HepG2 (cell line): ENCODE results near the gene NPIPB6. TPM values are rescaled to one million over a fixed set of nuclear protein-coding genes. Genes with fewer than 3 reads are reported as not detected.

Experiments
- ELF4 ChIP-seq: sonication (generic); formaldehyde crosslinking; IDR thresholded peaks from 2 replicates; pipeline ENCODE4 v1.5.0; 2020; ENCODE audit warnings: missing genetic modification reagents, mild to moderate bottlenecking, moderate library complexity, borderline replicate concordance
- FOXO1 ChIP-seq: sonication (generic); formaldehyde crosslinking; IDR thresholded peaks from 2 replicates; pipeline ENCODE4 v1.4.0; 2020; ENCODE audit warnings: missing genetic modification reagents
- HOXA3 ChIP-seq: sonication (generic); formaldehyde crosslinking; IDR thresholded peaks from 2 replicates; pipeline ENCODE4 v1.5.0; 2020; ENCODE audit warnings: missing genetic modification reagents
- ISL2 ChIP-seq: sonication (generic); formaldehyde crosslinking; IDR thresholded peaks from 2 replicates; pipeline ENCODE4 v1.5.0; 2020; ENCODE audit warnings: missing genetic modification reagents
- KLF11 ChIP-seq: IDR thresholded peaks from 2 replicates; pipeline ENCODE4 v1.6.1; 2016; ENCODE audit warnings: missing compliant biosample characterization
- NFKBIZ ChIP-seq: IDR thresholded peaks from 2 replicates; pipeline ENCODE4 v1.6.1; 2018; ENCODE audit warnings: missing genetic modification reagents, missing compliant biosample characterization
- PRMT3 ChIP-seq: sonication (generic); formaldehyde crosslinking; IDR thresholded peaks from 2 replicates; pipeline ENCODE4 v1.8.1; 2022; ENCODE audit warnings: low read depth, mild to moderate bottlenecking, moderate library complexity, missing genetic modification reagents, borderline replicate concordance
- SCMH1 ChIP-seq: sonication (generic); formaldehyde crosslinking; IDR thresholded peaks from 2 replicates; pipeline ENCODE4 v1.9.0; 2021; ENCODE audit warnings: missing genetic modification reagents, mild to moderate bottlenecking, borderline replicate concordance
- SP4 ChIP-seq: sonication (generic); formaldehyde crosslinking; IDR thresholded peaks from 2 replicates; pipeline ENCODE4 v1.8.1; 2023; ENCODE audit warnings: mild to moderate bottlenecking, missing genetic modification reagents
- STAT5B ChIP-seq: sonication (generic); formaldehyde crosslinking; IDR thresholded peaks from 2 replicates; pipeline ENCODE4 v1.4.0; 2020; ENCODE audit warnings: missing genetic modification reagents
- SYNCRIP ChIP-seq: fragments of 200-400 bp; formaldehyde crosslinking; IDR thresholded peaks from 2 replicates; pipeline ENCODE4 v1.6.1; 2018; ENCODE audit warnings: mild to moderate bottlenecking, low read depth, low read length; ENCODE audit not compliant: insufficient read depth
- ZNF460 ChIP-seq: sonication (generic); formaldehyde crosslinking; IDR thresholded peaks from 2 replicates; pipeline ENCODE4 v1.5.1; 2020; ENCODE audit warnings: missing genetic modification reagents, mild to moderate bottlenecking, borderline replicate concordance
- ZNF598 ChIP-seq: sonication (generic); formaldehyde crosslinking; IDR thresholded peaks from 2 replicates; pipeline ENCODE4 v1.5.1; 2020; ENCODE audit warnings: mild to moderate bottlenecking, missing genetic modification reagents, borderline replicate concordance
- ZNF607 ChIP-seq: sonication (generic); formaldehyde crosslinking; IDR thresholded peaks from 2 replicates; pipeline ENCODE4 v1.5.1; 2020; ENCODE audit warnings: missing genetic modification reagents, mild to moderate bottlenecking, borderline replicate concordance
- ZNF616 ChIP-seq: sonication (generic); formaldehyde crosslinking; IDR thresholded peaks from 2 replicates; pipeline ENCODE4 v1.5.0; 2020; ENCODE audit warnings: low read depth, mild to moderate bottlenecking, missing genetic modification reagents
- ZNF652 ChIP-seq: IDR thresholded peaks from 2 replicates; pipeline ENCODE4 v1.6.1; 2016; ENCODE audit warnings: low read depth, borderline replicate concordance
- ZSCAN9 ChIP-seq: IDR thresholded peaks from 2 replicates; pipeline ENCODE4 v1.6.1; 2016; ENCODE audit warnings: borderline replicate concordance
- polyA plus RNA-seq, 8 experiments: library from polyadenylated mRNA; depleted of rRNA in 3 of 8; stranded (reverse) in 7 of 8; unstranded in 1 of 8; fragments of >200 nt; fragmentation: Illumina TruSeq in 4 of 8; extraction: Trizol in 4 of 8; gene quantifications; 2 replicates each; pipeline versions ENCODE4 v1.2.1 to v1.2.3, GENCODE V29; 2011 to 2016; ENCODE audit warnings: low read depth in 4 of 8, missing spikeins in 1 of 8, mixed read lengths in 1 of 8; ENCODE audit not compliant: insufficient read depth in 1 of 8
- total RNA-seq, 5 experiments: library from RNA; depleted of rRNA; stranded (reverse); fragments of >200 nt; fragmentation: Illumina TruSeq; extraction: Trizol; gene quantifications; 2 replicates each; pipeline ENCODE4 v1.2.3, GENCODE V29; 2016; ENCODE audit warnings: low read depth in 1 of 5
- TF ChIP-seq, protein P1 (sequence below): sonication (generic); formaldehyde crosslinking; IDR thresholded peaks from 2 replicates; pipeline ENCODE4 v1.8.0; 2022; ENCODE audit warnings: mild to moderate bottlenecking, missing genetic modification reagents, moderate library complexity
- TF ChIP-seq, protein P2 (sequence below): sonication (generic); formaldehyde crosslinking; IDR thresholded peaks from 2 replicates; pipeline ENCODE4 v1.5.0; 2020; ENCODE audit warnings: missing genetic modification reagents
- TF ChIP-seq, protein P3 (sequence below): IDR thresholded peaks from 2 replicates; pipeline ENCODE4 v1.6.1; 2016; ENCODE audit warnings: low read depth, borderline replicate concordance
- TF ChIP-seq, protein P4 (sequence below): sonication (generic); formaldehyde crosslinking; conservative IDR thresholded peaks from 2 replicates; pipeline ENCODE4 v1.8.1; 2023; ENCODE audit warnings: missing genetic modification reagents
- TF ChIP-seq, protein P5 (sequence below): IDR thresholded peaks from 2 replicates; pipeline ENCODE4 v1.6.1; 2016; ENCODE audit warnings: missing compliant biosample characterization, missing genetic modification reagents, borderline replicate concordance
- TF ChIP-seq, protein P6 (sequence below): sonication (generic); formaldehyde crosslinking; IDR thresholded peaks from 2 replicates; pipeline ENCODE4 v1.5.1; 2020; ENCODE audit warnings: missing genetic modification reagents, mild to moderate bottlenecking, borderline replicate concordance

Gene NPIPB6
- total and polyA plus RNA-seq, 2 of the 13 experiments (the other 11 are each of a cell fraction or from before 2014, with no cell fraction given), result 0.25 TPM; not detected in 1

DNA sequence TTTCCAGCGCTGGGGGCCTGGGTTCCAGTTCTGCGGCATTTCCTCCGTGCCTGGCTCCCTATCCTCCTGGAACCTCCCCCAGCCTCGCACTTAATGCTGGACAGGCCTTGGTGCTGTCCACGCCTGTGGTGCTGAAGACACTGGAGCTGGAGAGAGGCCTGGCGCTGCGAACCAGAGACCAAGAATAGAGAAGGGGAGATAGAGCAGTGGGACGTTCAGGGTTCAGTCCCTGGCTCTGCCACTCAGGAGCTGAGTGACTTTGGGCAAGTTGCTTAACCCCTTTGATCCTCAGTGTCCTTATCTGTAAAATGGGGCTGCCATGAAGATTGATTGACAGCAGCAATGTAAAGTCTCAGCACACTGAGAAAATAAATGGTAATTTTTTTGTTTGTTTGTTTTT lies 59.1 kb downstream of the NPIPB6 start (continued):
- TF ChIP-seq SCMH1 (CRISPR knock-in tag), result 0 out of 2 replicates have a peak, but pooled peaks have one; percentile 33
- TF ChIP-seq NFKBIZ (CRISPR knock-in tag), result peak; percentile 97
- TF ChIP-seq ZSCAN9 (CRISPR knock-in tag), result peak; percentile 99
- TF ChIP-seq STAT5B (CRISPR knock-in tag), result peak; percentile 99
- TF ChIP-seq ZNF460, result no peak
- TF ChIP-seq ZNF607 (CRISPR knock-in tag), result peak; percentile 97
- TF ChIP-seq, protein P1, sequence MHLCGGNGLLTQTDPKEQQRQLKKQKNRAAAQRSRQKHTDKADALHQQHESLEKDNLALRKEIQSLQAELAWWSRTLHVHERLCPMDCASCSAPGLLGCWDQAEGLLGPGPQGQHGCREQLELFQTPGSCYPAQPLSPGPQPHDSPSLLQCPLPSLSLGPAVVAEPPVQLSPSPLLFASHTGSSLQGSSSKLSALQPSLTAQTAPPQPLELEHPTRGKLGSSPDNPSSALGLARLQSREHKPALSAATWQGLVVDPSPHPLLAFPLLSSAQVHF, result peak; percentile 92
- TF ChIP-seq PRMT3 (CRISPR knock-in tag), result no peak; the same call in 1 of the 2 replicates
- TF ChIP-seq, protein P2, sequence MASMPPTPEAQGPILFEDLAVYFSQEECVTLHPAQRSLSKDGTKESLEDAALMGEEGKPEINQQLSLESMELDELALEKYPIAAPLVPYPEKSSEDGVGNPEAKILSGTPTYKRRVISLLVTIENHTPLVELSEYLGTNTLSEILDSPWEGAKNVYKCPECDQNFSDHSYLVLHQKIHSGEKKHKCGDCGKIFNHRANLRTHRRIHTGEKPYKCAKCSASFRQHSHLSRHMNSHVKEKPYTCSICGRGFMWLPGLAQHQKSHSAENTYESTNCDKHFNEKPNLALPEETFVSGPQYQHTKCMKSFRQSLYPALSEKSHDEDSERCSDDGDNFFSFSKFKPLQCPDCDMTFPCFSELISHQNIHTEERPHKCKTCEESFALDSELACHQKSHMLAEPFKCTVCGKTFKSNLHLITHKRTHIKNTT (CRISPR knock-in tag), result no peak
- no peak for TF ChIP-seq ZNF598 (CRISPR knock-in tag)
- TF ChIP-seq, protein P3, sequence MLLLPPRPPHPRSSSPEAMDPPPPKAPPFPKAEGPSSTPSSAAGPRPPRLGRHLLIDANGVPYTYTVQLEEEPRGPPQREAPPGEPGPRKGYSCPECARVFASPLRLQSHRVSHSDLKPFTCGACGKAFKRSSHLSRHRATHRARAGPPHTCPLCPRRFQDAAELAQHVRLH (CRISPR knock-in tag), result peak; percentile 98; the same call in 1 of the 2 replicates
- TF ChIP-seq KLF11, result peak; percentile 99
- TF ChIP-seq ELF4 (CRISPR knock-in tag), result 0 out of 2 replicates have a peak, but pooled peaks have one; percentile 32
- TF ChIP-seq HOXA3 (CRISPR knock-in tag), result peak; percentile 65
- no peak for TF ChIP-seq SYNCRIP
- TF ChIP-seq, protein P4, sequence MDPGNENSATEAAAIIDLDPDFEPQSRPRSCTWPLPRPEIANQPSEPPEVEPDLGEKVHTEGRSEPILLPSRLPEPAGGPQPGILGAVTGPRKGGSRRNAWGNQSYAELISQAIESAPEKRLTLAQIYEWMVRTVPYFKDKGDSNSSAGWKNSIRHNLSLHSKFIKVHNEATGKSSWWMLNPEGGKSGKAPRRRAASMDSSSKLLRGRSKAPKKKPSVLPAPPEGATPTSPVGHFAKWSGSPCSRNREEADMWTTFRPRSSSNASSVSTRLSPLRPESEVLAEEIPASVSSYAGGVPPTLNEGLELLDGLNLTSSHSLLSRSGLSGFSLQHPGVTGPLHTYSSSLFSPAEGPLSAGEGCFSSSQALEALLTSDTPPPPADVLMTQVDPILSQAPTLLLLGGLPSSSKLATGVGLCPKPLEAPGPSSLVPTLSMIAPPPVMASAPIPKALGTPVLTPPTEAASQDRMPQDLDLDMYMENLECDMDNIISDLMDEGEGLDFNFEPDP, result no peak
- TF ChIP-seq, protein P5, sequence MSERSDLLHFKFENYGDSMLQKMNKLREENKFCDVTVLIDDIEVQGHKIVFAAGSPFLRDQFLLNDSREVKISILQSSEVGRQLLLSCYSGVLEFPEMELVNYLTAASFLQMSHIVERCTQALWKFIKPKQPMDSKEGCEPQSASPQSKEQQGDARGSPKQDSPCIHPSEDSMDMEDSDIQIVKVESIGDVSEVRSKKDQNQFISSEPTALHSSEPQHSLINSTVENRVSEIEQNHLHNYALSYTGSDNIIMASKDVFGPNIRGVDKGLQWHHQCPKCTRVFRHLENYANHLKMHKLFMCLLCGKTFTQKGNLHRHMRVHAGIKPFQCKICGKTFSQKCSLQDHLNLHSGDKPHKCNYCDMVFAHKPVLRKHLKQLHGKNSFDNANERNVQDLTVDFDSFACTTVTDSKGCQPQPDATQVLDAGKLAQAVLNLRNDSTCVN (CRISPR knock-in tag), result peak; percentile 96
- TF ChIP-seq SP4 (CRISPR knock-in tag), result peak; percentile 71
- no peak for TF ChIP-seq ZNF652 (CRISPR knock-in tag)
- TF ChIP-seq ISL2, result peak; percentile 42; the same call in 1 of the 2 replicates
- peak; percentile 89 for TF ChIP-seq FOXO1 (CRISPR knock-in tag)
- peak; percentile 78; the same call in 1 of the 2 replicates for TF ChIP-seq ZNF616 (CRISPR knock-in tag)
- TF ChIP-seq, protein P6, sequence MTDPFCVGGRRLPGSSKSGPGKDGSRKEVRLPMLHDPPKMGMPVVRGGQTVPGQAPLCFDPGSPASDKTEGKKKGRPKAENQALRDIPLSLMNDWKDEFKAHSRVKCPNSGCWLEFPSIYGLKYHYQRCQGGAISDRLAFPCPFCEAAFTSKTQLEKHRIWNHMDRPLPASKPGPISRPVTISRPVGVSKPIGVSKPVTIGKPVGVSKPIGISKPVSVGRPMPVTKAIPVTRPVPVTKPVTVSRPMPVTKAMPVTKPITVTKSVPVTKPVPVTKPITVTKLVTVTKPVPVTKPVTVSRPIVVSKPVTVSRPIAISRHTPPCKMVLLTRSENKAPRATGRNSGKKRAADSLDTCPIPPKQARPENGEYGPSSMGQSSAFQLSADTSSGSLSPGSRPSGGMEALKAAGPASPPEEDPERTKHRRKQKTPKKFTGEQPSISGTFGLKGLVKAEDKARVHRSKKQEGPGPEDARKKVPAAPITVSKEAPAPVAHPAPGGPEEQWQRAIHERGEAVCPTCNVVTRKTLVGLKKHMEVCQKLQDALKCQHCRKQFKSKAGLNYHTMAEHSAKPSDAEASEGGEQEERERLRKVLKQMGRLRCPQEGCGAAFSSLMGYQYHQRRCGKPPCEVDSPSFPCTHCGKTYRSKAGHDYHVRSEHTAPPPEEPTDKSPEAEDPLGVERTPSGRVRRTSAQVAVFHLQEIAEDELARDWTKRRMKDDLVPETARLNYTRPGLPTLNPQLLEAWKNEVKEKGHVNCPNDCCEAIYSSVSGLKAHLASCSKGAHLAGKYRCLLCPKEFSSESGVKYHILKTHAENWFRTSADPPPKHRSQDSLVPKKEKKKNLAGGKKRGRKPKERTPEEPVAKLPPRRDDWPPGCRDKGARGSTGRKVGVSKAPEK, result no peak
